WTC11 (cell line): ENCODE results near the gene MAP7D2. TPM values are rescaled to one million over a fixed set of nuclear protein-coding genes. Genes with fewer than 3 reads are reported as not detected.

Source experiments
- ATAC-seq: fragments of 200-7000 bp; cut with Tn5 transposase; 2 replicates; pipeline ENCODE4 v1.10.0; 2021; ENCODE audit warnings: mild to moderate bottlenecking, moderate library complexity
- CTCF ChIA-PET: fragments of 300-600 bp; sonication (Branson Sonifier 250); formaldehyde crosslinking; loops from one replicate; lab custom pipeline; 2021; ENCODE audit warnings: antibody characterized with exemption; lab: Charles Lee
- POLR2A ChIA-PET: fragments of 350-600 bp; sonication (Branson Sonifier 250); formaldehyde crosslinking; loops from one replicate; lab custom pipeline; 2021; ENCODE audit warnings: antibody characterized with exemption; lab: Charles Lee
- DNase-seq: peaks from one replicate; pipeline ENCODE4 v3.0.0; 2021; ENCODE audit warnings: low spot score
- H3K27ac Mint-ChIP-seq: 2 replicates; pipeline ENCODE4 v1.8.0; 2021; ENCODE audit warnings: mixed read lengths
- H3K27me3 Mint-ChIP-seq: 2 replicates; pipeline ENCODE4 v1.8.0; 2021; ENCODE audit warnings: low read depth, mild to moderate bottlenecking, moderate library complexity, mixed read lengths
- H3K36me3 Mint-ChIP-seq: 2 replicates; pipeline ENCODE4 v1.8.0; 2021; ENCODE audit warnings: mixed read lengths
- H3K4me1 Mint-ChIP-seq: 2 replicates; pipeline ENCODE4 v1.8.0; 2022; ENCODE audit warnings: mixed read lengths
- H3K4me3 Mint-ChIP-seq: 2 replicates; pipeline ENCODE4 v1.8.0; 2021; ENCODE audit warnings: mild to moderate bottlenecking, moderate library complexity, mixed read lengths
- H3K9me3 Mint-ChIP-seq: 2 replicates; pipeline ENCODE4 v1.8.0; 2021; ENCODE audit warnings: mixed read lengths
- ATF1 ChIP-seq: sonication (generic); formaldehyde crosslinking; IDR thresholded peaks from 2 replicates; pipeline ENCODE4 v1.8.1; 2023; ENCODE audit warnings: mild to moderate bottlenecking, moderate library complexity, missing genetic modification reagents
- CREB1 ChIP-seq: sonication (generic); formaldehyde crosslinking; IDR thresholded peaks from 2 replicates; pipeline ENCODE4 v1.8.0; 2023; ENCODE audit warnings: mild to moderate bottlenecking, missing genetic modification reagents
- FOXJ3 ChIP-seq: sonication (generic); formaldehyde crosslinking; IDR thresholded peaks from 2 replicates; pipeline ENCODE4 v1.9.0; 2021; ENCODE audit warnings: missing genetic modification reagents, mild to moderate bottlenecking, borderline replicate concordance
- HMGA2 ChIP-seq: fragments of 250-450 bp; sonication (Bioruptor Pico); IDR thresholded peaks from 2 replicates; pipeline ENCODE4 v1.4.0; 2021; ENCODE audit warnings: mild to moderate bottlenecking, moderate library complexity
- NFE2L1 ChIP-seq: sonication (generic); formaldehyde crosslinking; IDR thresholded peaks from 2 replicates; pipeline ENCODE4 v1.8.1; 2023; ENCODE audit warnings: missing genetic modification reagents
- NR1H2 ChIP-seq: sonication (generic); formaldehyde crosslinking; IDR thresholded peaks from 2 replicates; pipeline ENCODE4 v1.9.0; 2021; ENCODE audit warnings: mild to moderate bottlenecking, moderate library complexity, missing genetic modification reagents
- NR3C1 ChIP-seq: sonication (generic); formaldehyde crosslinking; conservative IDR thresholded peaks from 2 replicates; pipeline ENCODE4 v1.8.1; 2023; ENCODE audit warnings: low read depth, mild to moderate bottlenecking, missing genetic modification reagents
- RORB ChIP-seq: fragments of 250-450 bp; sonication (Bioruptor Pico); IDR thresholded peaks from 2 replicates; pipeline ENCODE4 v1.9.0; 2021; ENCODE audit warnings: mild to moderate bottlenecking
- SMAD3 ChIP-seq: sonication (generic); formaldehyde crosslinking; IDR thresholded peaks from 2 replicates; pipeline ENCODE4 v1.8.0; 2022; ENCODE audit warnings: missing genetic modification reagents, mild to moderate bottlenecking, borderline replicate concordance
- TEAD4 ChIP-seq: sonication (generic); formaldehyde crosslinking; IDR thresholded peaks from 2 replicates; pipeline ENCODE4 v1.8.0; 2022; ENCODE audit warnings: mild to moderate bottlenecking, missing genetic modification reagents
- ZNF219 ChIP-seq: sonication (generic); formaldehyde crosslinking; IDR thresholded peaks from 2 replicates; pipeline ENCODE4 v1.8.0; 2023; ENCODE audit warnings: missing genetic modification reagents, mild to moderate bottlenecking, borderline replicate concordance
- ZNF263 ChIP-seq: sonication (generic); formaldehyde crosslinking; IDR thresholded peaks from 2 replicates; pipeline ENCODE4 v1.8.1; 2022; ENCODE audit warnings: low read depth, mild to moderate bottlenecking, moderate library complexity, missing genetic modification reagents
- total RNA-seq: library from RNA; stranded (reverse); gene quantifications from 3 replicates; pipeline ENCODE4 v1.2.3, GENCODE V29; 2021
- TF ChIP-seq, protein P1 (sequence below): sonication (generic); formaldehyde crosslinking; IDR thresholded peaks from 2 replicates; pipeline ENCODE4 v1.8.0; 2022; ENCODE audit warnings: mild to moderate bottlenecking, missing genetic modification reagents
- TF ChIP-seq, protein P2 (sequence below): sonication (generic); formaldehyde crosslinking; IDR thresholded peaks from 2 replicates; pipeline ENCODE4 v1.8.1; 2022; ENCODE audit warnings: missing genetic modification reagents, borderline replicate concordance
- TF ChIP-seq, protein P3 (sequence below): sonication (generic); formaldehyde crosslinking; IDR thresholded peaks from 2 replicates; pipeline ENCODE4 v1.8.0; 2022; ENCODE audit warnings: mild to moderate bottlenecking, missing genetic modification reagents
- TF ChIP-seq, protein P4 (sequence below): sonication (generic); formaldehyde crosslinking; IDR thresholded peaks from 2 replicates; pipeline ENCODE4 v1.8.1; 2022; ENCODE audit warnings: low read depth, missing genetic modification reagents, borderline replicate concordance
- TF ChIP-seq, protein P5 (sequence below): sonication (generic); formaldehyde crosslinking; IDR thresholded peaks from 2 replicates; pipeline ENCODE4 v1.8.1; 2023; ENCODE audit warnings: mild to moderate bottlenecking, missing genetic modification reagents
- TF ChIP-seq, protein P6 (sequence below): fragments of 200-600 bp; IDR thresholded peaks from 2 replicates; pipeline ENCODE4 v1.8.0; 2022; ENCODE audit warnings: antibody characterized with exemption
- TF ChIP-seq, protein P7 (sequence below): fragments of 250-450 bp; sonication (Bioruptor Pico); IDR thresholded peaks from 2 replicates; pipeline ENCODE4 v1.9.0; 2021; ENCODE audit warnings: mild to moderate bottlenecking, borderline replicate concordance

MAP7D2 gene
- total RNA-seq, 1 experiment from 2014 or later: 0.57 TPM

DNA sequence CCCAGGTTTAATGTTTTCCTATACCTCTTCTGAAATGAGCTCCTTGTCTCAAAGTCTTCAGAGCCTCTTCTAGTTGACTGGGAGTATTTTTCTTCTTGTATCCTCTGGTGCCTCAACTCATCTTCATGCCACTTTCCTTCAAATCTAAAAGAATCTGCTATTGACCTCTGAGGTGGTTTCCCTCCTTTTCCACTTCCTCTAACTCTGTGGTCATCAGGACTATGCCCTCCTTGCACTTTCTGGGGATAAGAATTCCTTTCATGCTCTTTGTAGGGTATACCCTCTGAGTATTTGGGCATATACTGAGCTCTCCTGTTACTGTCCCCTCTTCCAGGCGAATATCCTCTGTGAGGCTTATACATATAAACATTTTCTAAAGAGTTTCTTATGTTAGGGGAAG is 150.7 kb downstream of the MAP7D2 start:
- H3K27ac Mint-ChIP-seq: no peak overlapping the region
- H3K36me3 Mint-ChIP-seq: peaks cover 16% of the 10 kb centered on the region
- H3K27me3 Mint-ChIP-seq: no peaks in the 10 kb centered on the region
- ATAC-seq (no peak), DNase-seq (no peak)
- TF ChIP-seq, protein P1, sequence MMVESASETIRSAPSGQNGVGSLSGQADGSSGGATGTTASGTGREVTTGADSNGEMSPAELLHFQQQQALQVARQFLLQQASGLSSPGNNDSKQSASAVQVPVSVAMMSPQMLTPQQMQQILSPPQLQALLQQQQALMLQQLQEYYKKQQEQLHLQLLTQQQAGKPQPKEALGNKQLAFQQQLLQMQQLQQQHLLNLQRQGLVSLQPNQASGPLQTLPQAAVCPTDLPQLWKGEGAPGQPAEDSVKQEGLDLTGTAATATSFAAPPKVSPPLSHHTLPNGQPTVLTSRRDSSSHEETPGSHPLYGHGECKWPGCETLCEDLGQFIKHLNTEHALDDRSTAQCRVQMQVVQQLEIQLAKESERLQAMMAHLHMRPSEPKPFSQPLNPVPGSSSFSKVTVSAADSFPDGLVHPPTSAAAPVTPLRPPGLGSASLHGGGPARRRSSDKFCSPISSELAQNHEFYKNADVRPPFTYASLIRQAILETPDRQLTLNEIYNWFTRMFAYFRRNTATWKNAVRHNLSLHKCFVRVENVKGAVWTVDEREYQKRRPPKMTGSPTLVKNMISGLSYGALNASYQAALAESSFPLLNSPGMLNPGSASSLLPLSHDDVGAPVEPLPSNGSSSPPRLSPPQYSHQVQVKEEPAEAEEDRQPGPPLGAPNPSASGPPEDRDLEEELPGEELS: no peak
- TF ChIP-seq, protein P2, sequence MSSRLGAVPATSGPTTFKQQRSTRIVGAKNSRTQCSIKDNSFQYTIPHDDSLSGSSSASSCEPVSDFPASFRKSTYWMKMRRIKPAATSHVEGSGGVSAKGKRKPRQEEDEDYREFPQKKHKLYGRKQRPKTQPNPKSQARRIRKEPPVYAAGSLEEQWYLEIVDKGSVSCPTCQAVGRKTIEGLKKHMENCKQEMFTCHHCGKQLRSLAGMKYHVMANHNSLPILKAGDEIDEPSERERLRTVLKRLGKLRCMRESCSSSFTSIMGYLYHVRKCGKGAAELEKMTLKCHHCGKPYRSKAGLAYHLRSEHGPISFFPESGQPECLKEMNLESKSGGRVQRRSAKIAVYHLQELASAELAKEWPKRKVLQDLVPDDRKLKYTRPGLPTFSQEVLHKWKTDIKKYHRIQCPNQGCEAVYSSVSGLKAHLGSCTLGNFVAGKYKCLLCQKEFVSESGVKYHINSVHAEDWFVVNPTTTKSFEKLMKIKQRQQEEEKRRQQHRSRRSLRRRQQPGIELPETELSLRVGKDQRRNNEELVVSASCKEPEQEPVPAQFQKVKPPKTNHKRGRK: no peak
- TF ChIP-seq, protein P3, sequence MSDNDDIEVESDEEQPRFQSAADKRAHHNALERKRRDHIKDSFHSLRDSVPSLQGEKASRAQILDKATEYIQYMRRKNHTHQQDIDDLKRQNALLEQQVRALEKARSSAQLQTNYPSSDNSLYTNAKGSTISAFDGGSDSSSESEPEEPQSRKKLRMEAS (CRISPR knock-in tag): no peak
- TF ChIP-seq TEAD4 (CRISPR knock-in tag) (no peak), FOXJ3 (CRISPR knock-in tag) (no peak), HMGA2 (CRISPR knock-in tag) (no peak), ZNF219 (CRISPR knock-in tag) (no peak)
- no peaks in the 10 kb centered on the region for H3K9me3 Mint-ChIP-seq
- CTCF ChIA-PET: no interaction called here
- H3K4me3 Mint-ChIP-seq: no peak overlapping the region
- H3K4me1 Mint-ChIP-seq: peaks cover under 1% of the 10 kb centered on the region
- POLR2A ChIA-PET: no interaction called here

DNA sequence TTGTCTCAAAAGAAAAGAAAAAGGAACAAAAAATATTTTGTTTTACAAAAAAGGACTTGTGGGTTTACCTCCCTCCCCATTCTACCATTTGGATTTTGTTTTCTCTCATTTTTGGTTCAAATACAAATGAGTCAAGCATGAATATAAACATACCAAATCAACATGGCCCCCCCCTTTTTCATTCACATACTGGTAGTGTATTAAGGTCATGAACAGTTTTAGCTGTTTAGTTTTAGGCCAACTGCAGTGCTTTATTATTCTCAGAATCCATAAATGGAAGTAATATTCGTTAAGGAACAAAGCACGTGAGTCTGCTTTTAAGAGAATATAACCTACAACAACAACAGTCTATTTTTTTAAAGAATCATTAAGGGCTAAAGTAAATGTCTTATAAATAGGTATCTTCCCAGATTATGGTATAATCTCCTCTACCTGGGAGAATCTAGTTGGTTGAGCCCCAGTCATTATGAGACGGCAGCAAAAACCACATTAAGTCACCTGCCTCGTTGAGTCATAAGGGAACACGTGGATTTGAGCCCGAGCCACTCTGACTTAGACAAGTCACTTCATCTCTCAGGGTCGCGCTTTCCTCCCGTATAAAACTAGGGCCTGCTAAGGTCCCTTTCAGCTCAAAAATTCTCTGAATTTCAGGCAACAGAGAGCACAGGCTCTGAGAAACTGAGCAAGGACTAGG is 152.5 kb downstream of the MAP7D2 start:
- Mint-ChIP-seq H3K4me3 (no peak overlapping the region), H3K36me3 (peaks cover 16% of the 10 kb centered on the region), H3K27ac (no peak overlapping the region), H3K9me3 (no peaks in the 10 kb centered on the region), H3K27me3 (no peaks in the 10 kb centered on the region), H3K4me1 (peaks cover 6% of the 10 kb centered on the region)
- CTCF ChIA-PET: no interaction called here
- TF ChIP-seq NR3C1 (CRISPR knock-in tag): no peak
- TF ChIP-seq ATF1 (CRISPR knock-in tag): no peak
- TF ChIP-seq TEAD4 (CRISPR knock-in tag): no peak
- TF ChIP-seq SMAD3 (CRISPR knock-in tag): no peak
- TF ChIP-seq, protein P4, sequence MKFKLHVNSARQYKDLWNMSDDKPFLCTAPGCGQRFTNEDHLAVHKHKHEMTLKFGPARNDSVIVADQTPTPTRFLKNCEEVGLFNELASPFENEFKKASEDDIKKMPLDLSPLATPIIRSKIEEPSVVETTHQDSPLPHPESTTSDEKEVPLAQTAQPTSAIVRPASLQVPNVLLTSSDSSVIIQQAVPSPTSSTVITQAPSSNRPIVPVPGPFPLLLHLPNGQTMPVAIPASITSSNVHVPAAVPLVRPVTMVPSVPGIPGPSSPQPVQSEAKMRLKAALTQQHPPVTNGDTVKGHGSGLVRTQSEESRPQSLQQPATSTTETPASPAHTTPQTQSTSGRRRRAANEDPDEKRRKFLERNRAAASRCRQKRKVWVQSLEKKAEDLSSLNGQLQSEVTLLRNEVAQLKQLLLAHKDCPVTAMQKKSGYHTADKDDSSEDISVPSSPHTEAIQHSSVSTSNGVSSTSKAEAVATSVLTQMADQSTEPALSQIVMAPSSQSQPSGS: no peak
- TF ChIP-seq FOXJ3 (CRISPR knock-in tag): no peak
- TF ChIP-seq, protein P5, sequence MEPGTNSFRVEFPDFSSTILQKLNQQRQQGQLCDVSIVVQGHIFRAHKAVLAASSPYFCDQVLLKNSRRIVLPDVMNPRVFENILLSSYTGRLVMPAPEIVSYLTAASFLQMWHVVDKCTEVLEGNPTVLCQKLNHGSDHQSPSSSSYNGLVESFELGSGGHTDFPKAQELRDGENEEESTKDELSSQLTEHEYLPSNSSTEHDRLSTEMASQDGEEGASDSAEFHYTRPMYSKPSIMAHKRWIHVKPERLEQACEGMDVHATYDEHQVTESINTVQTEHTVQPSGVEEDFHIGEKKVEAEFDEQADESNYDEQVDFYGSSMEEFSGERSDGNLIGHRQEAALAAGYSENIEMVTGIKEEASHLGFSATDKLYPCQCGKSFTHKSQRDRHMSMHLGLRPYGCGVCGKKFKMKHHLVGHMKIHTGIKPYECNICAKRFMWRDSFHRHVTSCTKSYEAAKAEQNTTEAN: no peak
- no peak for TF ChIP-seq ZNF263 (CRISPR knock-in tag)
- TF ChIP-seq NFE2L1 (CRISPR knock-in tag): no peak
- no peak for TF ChIP-seq RORB (CRISPR knock-in tag)
- TF ChIP-seq, protein P6, sequence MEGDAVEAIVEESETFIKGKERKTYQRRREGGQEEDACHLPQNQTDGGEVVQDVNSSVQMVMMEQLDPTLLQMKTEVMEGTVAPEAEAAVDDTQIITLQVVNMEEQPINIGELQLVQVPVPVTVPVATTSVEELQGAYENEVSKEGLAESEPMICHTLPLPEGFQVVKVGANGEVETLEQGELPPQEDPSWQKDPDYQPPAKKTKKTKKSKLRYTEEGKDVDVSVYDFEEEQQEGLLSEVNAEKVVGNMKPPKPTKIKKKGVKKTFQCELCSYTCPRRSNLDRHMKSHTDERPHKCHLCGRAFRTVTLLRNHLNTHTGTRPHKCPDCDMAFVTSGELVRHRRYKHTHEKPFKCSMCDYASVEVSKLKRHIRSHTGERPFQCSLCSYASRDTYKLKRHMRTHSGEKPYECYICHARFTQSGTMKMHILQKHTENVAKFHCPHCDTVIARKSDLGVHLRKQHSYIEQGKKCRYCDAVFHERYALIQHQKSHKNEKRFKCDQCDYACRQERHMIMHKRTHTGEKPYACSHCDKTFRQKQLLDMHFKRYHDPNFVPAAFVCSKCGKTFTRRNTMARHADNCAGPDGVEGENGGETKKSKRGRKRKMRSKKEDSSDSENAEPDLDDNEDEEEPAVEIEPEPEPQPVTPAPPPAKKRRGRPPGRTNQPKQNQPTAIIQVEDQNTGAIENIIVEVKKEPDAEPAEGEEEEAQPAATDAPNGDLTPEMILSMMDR: no peak
- no peak for TF ChIP-seq NR1H2 (CRISPR knock-in tag)
- TF ChIP-seq, protein P7, sequence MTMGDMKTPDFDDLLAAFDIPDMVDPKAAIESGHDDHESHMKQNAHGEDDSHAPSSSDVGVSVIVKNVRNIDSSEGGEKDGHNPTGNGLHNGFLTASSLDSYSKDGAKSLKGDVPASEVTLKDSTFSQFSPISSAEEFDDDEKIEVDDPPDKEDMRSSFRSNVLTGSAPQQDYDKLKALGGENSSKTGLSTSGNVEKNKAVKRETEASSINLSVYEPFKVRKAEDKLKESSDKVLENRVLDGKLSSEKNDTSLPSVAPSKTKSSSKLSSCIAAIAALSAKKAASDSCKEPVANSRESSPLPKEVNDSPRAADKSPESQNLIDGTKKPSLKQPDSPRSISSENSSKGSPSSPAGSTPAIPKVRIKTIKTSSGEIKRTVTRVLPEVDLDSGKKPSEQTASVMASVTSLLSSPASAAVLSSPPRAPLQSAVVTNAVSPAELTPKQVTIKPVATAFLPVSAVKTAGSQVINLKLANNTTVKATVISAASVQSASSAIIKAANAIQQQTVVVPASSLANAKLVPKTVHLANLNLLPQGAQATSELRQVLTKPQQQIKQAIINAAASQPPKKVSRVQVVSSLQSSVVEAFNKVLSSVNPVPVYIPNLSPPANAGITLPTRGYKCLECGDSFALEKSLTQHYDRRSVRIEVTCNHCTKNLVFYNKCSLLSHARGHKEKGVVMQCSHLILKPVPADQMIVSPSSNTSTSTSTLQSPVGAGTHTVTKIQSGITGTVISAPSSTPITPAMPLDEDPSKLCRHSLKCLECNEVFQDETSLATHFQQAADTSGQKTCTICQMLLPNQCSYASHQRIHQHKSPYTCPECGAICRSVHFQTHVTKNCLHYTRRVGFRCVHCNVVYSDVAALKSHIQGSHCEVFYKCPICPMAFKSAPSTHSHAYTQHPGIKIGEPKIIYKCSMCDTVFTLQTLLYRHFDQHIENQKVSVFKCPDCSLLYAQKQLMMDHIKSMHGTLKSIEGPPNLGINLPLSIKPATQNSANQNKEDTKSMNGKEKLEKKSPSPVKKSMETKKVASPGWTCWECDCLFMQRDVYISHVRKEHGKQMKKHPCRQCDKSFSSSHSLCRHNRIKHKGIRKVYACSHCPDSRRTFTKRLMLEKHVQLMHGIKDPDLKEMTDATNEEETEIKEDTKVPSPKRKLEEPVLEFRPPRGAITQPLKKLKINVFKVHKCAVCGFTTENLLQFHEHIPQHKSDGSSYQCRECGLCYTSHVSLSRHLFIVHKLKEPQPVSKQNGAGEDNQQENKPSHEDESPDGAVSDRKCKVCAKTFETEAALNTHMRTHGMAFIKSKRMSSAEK (CRISPR knock-in tag): no peak
- TF ChIP-seq CREB1 (CRISPR knock-in tag): no peak
- POLR2A ChIA-PET: no interaction called here
- ATAC-seq: no peak
- DNase-seq: no peak
